Neural progenitor cell (in vitro differentiated cells): ENCODE measurements around the gene TBL1X.

Experiments used
- EZH2phosphoT487 ChIP-seq: fragments of 200-600 bp; sonication (generic); IDR thresholded peaks from 2 replicates; pipeline ENCODE4 v1.6.1; 2017; ENCODE audit warnings: antibody characterized with exemption
- TF ChIP-seq, protein P1 (sequence below): fragments of 200-600 bp; sonication (generic); IDR thresholded peaks from 2 replicates; pipeline ENCODE4 v1.5.1; 2017; ENCODE audit warnings: antibody characterized with exemption, mild to moderate bottlenecking

DNA sequence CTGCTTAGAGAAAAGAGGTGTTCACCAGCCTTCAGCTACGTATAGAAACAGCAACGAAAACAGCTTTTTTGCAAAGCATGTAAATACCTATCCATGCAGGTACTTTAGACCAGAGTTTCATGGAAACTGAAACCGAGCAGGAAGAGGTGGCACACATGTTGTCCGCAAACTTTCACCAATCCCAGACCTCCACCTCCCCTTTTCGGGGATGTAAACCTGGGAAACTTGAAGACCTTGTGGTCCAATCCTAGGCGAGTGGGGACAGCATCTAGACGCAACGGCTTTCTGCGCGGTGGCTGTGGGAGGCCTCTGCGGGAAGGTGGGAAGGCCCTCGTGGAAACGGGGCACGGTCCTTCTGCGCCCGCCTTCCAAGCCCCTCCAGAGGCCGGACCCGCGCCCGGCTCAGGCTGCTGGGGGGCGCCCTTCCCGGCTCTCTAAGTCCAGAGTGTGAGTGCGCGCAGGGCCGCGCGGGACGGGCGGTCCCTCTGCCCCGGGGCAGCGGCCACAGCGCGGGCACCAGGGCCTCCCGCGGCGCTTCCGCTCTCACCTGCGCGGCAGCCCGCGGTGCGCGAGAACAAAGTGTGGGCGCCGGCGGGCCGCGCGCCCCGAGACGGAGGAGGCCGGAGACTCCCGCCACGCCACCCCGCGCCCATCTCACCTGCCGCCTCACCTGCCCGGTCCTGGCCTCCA lies 320.5 kb downstream of the TBL1X start:
- no peak for TF ChIP-seq EZH2phosphoT487
- TF ChIP-seq, protein P1, sequence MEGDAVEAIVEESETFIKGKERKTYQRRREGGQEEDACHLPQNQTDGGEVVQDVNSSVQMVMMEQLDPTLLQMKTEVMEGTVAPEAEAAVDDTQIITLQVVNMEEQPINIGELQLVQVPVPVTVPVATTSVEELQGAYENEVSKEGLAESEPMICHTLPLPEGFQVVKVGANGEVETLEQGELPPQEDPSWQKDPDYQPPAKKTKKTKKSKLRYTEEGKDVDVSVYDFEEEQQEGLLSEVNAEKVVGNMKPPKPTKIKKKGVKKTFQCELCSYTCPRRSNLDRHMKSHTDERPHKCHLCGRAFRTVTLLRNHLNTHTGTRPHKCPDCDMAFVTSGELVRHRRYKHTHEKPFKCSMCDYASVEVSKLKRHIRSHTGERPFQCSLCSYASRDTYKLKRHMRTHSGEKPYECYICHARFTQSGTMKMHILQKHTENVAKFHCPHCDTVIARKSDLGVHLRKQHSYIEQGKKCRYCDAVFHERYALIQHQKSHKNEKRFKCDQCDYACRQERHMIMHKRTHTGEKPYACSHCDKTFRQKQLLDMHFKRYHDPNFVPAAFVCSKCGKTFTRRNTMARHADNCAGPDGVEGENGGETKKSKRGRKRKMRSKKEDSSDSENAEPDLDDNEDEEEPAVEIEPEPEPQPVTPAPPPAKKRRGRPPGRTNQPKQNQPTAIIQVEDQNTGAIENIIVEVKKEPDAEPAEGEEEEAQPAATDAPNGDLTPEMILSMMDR, result no peak
